Measurements from ENCODE around the gene MT1F. TPM values are rescaled to one million over a fixed set of nuclear protein-coding genes. Genes with fewer than 3 reads are reported as not detected.
"Not testable (repeated sequence)": the region's sequence is repeated elsewhere in the genome, so short reads cannot be mapped to it uniquely, and the experiment has no call there.

The MT1F gene
- total RNA-seq, 1 donor from 2014 or later: 0.20 TPM

- no peak for DNase-seq (ENCODE audit: low read depth in 2 of 2)
Measured at GRCh38 chr16:56670620-56670934, 12.8 kb downstream of the MT1F start.

GRCh38 chr16:56671691-56672090 is 13.9 kb downstream of the MT1F start:
- DNase-seq (ENCODE audit: low read depth in 2 of 2): not testable (repeated sequence)

GRCh38 chr16:56672171-56672570 is 14.4 kb downstream of the MT1F start:
- DNase-seq (ENCODE audit: low read depth in 2 of 2): not testable (repeated sequence)

GRCh38 chr16:56672761-56673536 is 15.2 kb downstream of the MT1F start:
- DNase-seq (ENCODE audit: low read depth in 2 of 2): no peak

GRCh38 chr16:56673921-56674320 is 16.2 kb downstream of the MT1F start:
- peak; percentile 41 to 48 for DNase-seq (ENCODE audit: low read depth in 2 of 2)

DNA sequence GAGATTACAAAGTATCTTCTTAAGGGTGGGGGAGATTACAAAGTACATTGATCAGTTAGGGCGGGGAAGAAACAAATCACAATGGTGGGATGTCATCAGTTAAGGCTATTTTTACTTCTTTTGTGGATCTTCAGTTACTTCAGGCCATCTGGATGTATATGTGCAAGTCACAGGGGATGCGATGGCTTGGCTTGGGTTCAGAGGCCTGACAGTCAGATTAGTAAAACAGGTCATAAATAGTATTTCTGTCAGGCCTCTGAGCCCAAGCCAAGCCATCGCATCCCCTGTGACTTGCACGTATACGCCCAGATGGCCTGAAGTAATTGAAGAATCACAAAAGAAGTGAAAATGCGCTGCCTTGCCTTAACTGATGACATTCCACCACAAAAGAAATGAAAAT is 16.8 kb downstream of the MT1F start:
- DNase-seq (ENCODE audit: low read depth in 2 of 2): not testable (repeated sequence)

GRCh38 chr16:56675685-56676210 is 18.0 kb downstream of the MT1F start:
- no peak for DNase-seq (ENCODE audit: low read depth in 2 of 2)

- DNase-seq (ENCODE audit: low read depth in 2 of 2): no peak
Measured at GRCh38 chr16:56677474-56677873, 19.7 kb downstream of the MT1F start.

GRCh38 chr16:56679078-56679730 is 21.4 kb downstream of the MT1F start:
- no peak for DNase-seq (ENCODE audit: low read depth in 2 of 2)

- no peak for DNase-seq (ENCODE audit: low read depth in 2 of 2)
Measured at GRCh38 chr16:56679818-56680217, 22.1 kb downstream of the MT1F start.

DNA sequence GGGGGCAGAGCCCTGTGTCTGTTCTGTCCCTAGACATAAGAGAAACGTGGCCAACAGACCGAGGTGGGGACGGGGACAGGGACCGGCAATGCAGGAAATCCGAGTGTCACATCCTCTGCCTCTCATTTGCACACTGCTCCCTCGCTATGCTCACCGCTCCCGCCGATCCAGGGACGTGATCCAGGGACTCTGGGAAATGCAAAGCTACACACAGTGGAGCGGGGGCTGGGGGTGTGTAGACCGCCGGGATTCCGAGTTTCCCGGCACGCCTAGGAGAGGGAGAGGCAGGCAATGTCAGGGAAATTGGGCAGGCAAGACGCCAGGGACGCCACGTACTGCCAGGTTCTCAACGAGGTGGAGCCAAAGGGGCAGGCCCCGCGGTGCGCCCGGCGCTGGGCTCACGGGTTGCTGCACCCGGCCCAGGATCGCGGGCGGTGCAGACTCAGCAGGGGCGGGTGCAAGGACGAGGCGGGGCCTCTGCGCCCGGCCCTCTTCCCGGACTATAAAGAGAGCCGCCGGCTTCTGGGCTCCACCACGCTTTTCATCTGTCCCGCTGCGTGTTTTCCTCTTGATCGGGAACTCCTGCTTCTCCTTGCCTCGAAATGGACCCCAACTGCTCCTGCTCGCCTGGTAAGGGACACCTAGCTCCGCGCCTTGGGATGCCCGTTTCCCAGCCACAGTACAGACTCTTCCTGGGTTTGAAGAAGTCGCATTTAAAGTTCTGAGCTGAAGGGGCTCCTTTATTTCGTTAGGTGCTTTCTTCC is 24.4 kb downstream of the MT1F start, which contains the start of gene MT1X:
MT1X (plus strand) TSS at position 532 of the 764 bp plus-strand sequence; CDS start at position 603, 71 bp downstream.
- peak; percentile 84 to 90 for DNase-seq (ENCODE audit: low read depth in 2 of 2)

GRCh38 chr16:56682703-56683397 is 25.1 kb downstream of the MT1F start:
- no peak for DNase-seq (ENCODE audit: low read depth in 2 of 2)

- DNase-seq (ENCODE audit: low read depth in 2 of 2): no peak
Measured at GRCh38 chr16:56683424-56684172, 25.8 kb downstream of the MT1F start.

DNA sequence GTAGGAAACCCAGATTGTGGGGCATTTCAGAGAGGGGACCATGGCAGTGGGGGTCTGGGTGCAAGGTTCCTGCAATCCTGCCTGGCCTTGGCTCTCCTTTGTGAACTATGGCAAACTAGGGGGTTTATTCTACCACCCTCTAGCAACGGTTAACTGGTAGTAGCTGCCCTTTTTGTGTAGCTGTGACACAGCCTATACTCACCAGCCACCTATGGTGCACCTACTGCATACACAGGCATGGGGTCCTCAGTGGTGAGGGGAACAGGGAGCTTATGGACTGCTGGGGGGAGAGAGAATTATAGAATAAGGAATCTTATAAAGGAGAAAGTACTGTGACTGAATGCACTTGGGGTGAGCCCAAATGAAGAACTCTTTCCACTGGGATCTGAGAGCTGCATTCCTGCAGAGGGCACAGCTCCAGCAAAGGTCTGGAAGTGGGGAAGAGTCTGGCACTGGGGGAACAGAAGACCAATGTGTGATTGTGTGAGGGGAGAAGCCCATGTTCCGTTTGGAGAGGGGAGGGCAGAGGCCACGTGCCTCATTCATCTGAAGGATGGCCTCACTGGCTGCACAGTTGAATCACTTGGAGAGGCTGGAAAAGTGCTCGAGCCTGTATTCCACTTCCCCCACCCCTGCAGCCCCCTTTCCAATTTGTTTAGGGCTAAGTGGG is 26.6 kb downstream of the MT1F start:
- no peak for DNase-seq (ENCODE audit: low read depth in 2 of 2)

DNA sequence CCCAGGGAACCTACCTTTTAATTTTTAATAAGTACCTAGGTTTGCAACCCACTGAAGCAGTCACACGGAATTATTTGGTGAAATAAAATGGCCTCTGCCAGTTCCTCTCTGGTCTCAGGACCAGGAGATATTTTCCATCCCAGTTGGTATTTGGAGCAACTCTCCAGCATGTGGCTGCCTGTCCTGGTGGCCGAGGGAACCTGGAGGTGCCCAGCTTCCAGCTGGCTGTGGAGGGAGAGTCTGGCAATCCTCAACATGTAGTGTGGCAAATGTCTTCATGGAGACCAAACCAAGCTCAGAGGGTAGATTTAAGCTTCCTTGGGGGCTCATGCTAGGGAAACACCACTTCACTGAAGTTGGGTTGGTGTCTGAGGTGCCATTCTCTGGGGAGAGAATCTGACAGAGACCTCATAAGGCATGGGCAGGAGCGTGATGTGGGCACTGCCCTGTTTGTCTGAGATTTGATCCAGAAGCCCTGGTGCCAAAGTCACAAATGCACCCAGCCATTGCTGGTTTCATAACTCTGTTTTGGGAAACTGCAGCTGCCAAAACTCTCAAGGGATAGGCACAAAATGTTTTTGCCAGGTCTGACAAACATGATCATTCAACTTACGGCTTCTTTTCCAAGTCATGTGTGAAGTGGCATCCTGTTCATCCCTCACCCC is 27.3 kb downstream of the MT1F start:
- DNase-seq (ENCODE audit: low read depth in 2 of 2): no peak

DNA sequence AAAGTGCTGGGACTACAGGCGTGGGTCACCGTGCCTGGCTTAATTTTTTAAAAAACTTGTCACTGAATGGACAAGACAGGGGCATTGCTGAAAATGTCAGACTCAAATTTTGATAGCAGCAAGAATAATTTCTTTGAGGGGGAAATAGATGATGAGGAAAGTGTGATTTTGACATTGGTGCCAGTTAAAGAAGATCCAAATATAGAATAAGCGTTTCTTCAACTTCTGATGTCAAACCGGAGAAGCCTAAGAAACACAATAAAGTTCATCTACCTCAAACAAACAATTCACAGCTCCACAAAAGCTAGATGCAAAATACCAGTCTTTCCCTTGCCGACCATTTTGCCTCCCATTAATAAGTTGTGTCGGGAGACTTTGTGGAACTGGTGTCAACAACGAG is 29.0 kb downstream of the MT1F start:
- DNase-seq (ENCODE audit: low read depth in 2 of 2): no peak

- no peak for DNase-seq (ENCODE audit: low read depth in 2 of 2)
Measured at GRCh38 chr16:56688762-56689161, 31.0 kb downstream of the MT1F start.

DNA sequence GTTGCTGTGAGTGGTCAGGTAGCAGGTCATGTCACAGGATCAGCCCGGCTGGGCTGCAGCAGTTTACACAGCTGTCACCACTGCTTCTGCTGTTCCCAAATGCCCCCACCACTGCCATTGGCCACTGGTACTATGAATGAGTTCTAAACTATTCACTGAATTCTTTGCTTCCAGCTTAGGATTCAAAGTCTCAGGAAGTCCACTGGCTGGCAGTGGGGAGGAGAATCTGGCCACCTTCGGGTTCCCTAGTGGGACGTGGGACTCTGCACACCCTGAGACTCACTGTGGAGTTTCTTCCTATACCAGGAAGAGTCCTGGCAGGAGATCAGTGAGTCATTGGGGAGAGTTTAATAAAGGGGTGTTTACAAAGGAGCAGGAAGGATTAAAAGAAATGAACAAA is 31.4 kb downstream of the MT1F start:
- peak in 1 of 2 donors; percentile 18 for DNase-seq (ENCODE audit: low read depth in 2 of 2)

GRCh38 chr16:56690420-56691122 is 32.8 kb downstream of the MT1F start:
- no peak for DNase-seq (ENCODE audit: low read depth in 2 of 2)
